NT2/D1 (cell line): ENCODE results near the gene APOL2.

Experiments
- SUZ12 ChIP-seq: IDR thresholded peaks from 2 replicates; pipeline ENCODE4 v1.6.1; 2011; ENCODE audit not compliant: insufficient read length, insufficient read depth; ENCODE audit errors: extremely low read depth
- YY1 ChIP-seq: IDR thresholded peaks from 2 replicates; pipeline ENCODE4 v1.6.1; 2011; ENCODE audit not compliant: insufficient read length, insufficient read depth
- ZNF274 ChIP-seq: IDR thresholded peaks from 2 replicates; pipeline ENCODE4 v1.6.1; 2011; ENCODE audit warnings: mild to moderate bottlenecking, low read depth, low read length

- TF ChIP-seq ZNF274 (no peak), SUZ12 (no peak), YY1 (no peak)
Observed at GRCh38 chr22:36196254-36197064, 42.9 kb downstream of the APOL2 start.
